C4-2B (cell line): ENCODE data around the gene ESR2.

Source experiments
- H3K27ac ChIP-seq: fragments of 450-650 bp; 2 replicates; pipeline ENCODE4 v1.5.1; 2017
- CTCF ChIP-seq: fragments of 450-650 bp; conservative IDR thresholded peaks from 2 replicates; pipeline ENCODE4 v1.5.1; 2017; ENCODE audit warnings: mild to moderate bottlenecking
- ZFX ChIP-seq: fragments of 450-650 bp; IDR thresholded peaks from 2 replicates; pipeline ENCODE4 v1.6.1; 2017

The ESR2 gene

GRCh38 chr14:64061706-64062105 lies 232.5 kb downstream of the ESR2 start:
- no peak for TF ChIP-seq ZFX
- no peak for TF ChIP-seq CTCF
- no peak overlapping the region for H3K27ac ChIP-seq

GRCh38 chr14:64061115-64061514 lies 233.1 kb downstream of the ESR2 start:
- no peak overlapping the region for H3K27ac ChIP-seq
- TF ChIP-seq CTCF: no peak
- no peak for TF ChIP-seq ZFX

- TF ChIP-seq ZFX: no peak
- TF ChIP-seq CTCF: peak; percentile 52
- no peak overlapping the region for H3K27ac ChIP-seq
Measured at GRCh38 chr14:64060648-64061096, 233.5 kb downstream of the ESR2 start.

GRCh38 chr14:64060199-64060545 lies 234.0 kb downstream of the ESR2 start:
- no peak for TF ChIP-seq ZFX
- TF ChIP-seq CTCF: no peak

GRCh38 chr14:64059454-64060198 lies 234.5 kb downstream of the ESR2 start:
- no peak overlapping the region for H3K27ac ChIP-seq
- TF ChIP-seq CTCF (no peak), ZFX (no peak)

More at GRCh38 chr14:64060199-64060545, 234.0 kb downstream of the ESR2 start:
- H3K27ac ChIP-seq: no peak overlapping the region

- TF ChIP-seq CTCF (no peak), ZFX (no peak)
- H3K27ac ChIP-seq: no peak overlapping the region
Measured at GRCh38 chr14:64053694-64054669, 240.2 kb downstream of the ESR2 start.
